Psoas muscle (tissue), 8 donors: ENCODE results near the gene MYO9A. TPM values are rescaled to one million over a fixed set of nuclear protein-coding genes. Genes with fewer than 3 reads are reported as not detected.

ENCODE experiments used
- ATAC-seq, 4 donors: fragments of 200-7000 bp; cut with Tn5 transposase; one replicate each; pipeline ENCODE4 v1.9.1; 2020; ENCODE audit warnings: moderate library complexity in 3 of 4, mild to moderate bottlenecking in 2 of 4
- DNase-seq, 2 donors: peaks; one replicate each; pipeline ENCODE4 v3.0.0-alpha.2; 2020
- H3K27ac ChIP-seq: fragments of 200-600 bp; one replicate; pipeline ENCODE4 v1.8.0; 2022
- H3K27me3 ChIP-seq, 3 donors: fragments of 200-600 bp in 1 of 3; one replicate each; pipeline versions ENCODE4 v1.6.1 to v1.8.0; 2013 to 2022; ENCODE audit warnings: low read length in 2 of 3, mild to moderate bottlenecking in 2 of 3, moderate library complexity in 1 of 3; ENCODE audit not compliant: insufficient read depth in 3 of 3
- H3K36me3 ChIP-seq, 2 donors: fragments of 200-600 bp in 1 of 2; one replicate each; pipeline versions ENCODE4 v1.6.1 to v1.8.0; 2013 to 2022; ENCODE audit warnings: low read depth in 1 of 2, mild to moderate bottlenecking in 1 of 2, moderate library complexity in 1 of 2; ENCODE audit not compliant: insufficient read depth in 1 of 2
- H3K4me1 ChIP-seq: fragments of 200-600 bp; one replicate; pipeline ENCODE4 v1.8.0; 2022
- H3K4me3 ChIP-seq: fragments of 200-600 bp; one replicate; pipeline ENCODE4 v1.8.0; 2022; ENCODE audit warnings: mild to moderate bottlenecking
- H3K9me3 ChIP-seq: fragments of 200-600 bp; one replicate; pipeline ENCODE4 v1.8.0; 2022
- WGBS, 3 donors: extraction: QIAGEN DNeasy Blood & Tissue Kit; methylation state at CpG; one replicate each; pipeline versions ENCODE4 v1.1.6 to v1.1.7; 2013; 5-methylcytosine and 5-hydroxymethylcytosine counted together
- intact Hi-C, 2 donors: fragments of 100-400 bp; cut with DNase I; formaldehyde crosslinking; loops; one replicate each; pipeline versions ENCODE4 v1.11.0 to v1.14.2; 2022
- polyA plus RNA-seq, 3 donors: library from polyadenylated mRNA; stranded (reverse); fragments of 200-250 nt; gene quantifications; one replicate each; pipeline ENCODE4 v1.2.3, GENCODE V29; 2013
- total RNA-seq, 4 donors: library from RNA; stranded (reverse); fragmentation: NEBNext Ultra II Directional in 2 of 4; extraction: Animal tissue kit (Norgen Biotek cat#: 25700) in 2 of 4; gene quantifications; one replicate each; pipeline versions ENCODE4 v1.2.1 to v1.2.4, GENCODE V29; 2021 to 2023
- TF ChIP-seq, protein P1 (sequence below): fragments of 200-600 bp; IDR thresholded peaks from one replicate; pipeline ENCODE4 v1.8.0; 2022; ENCODE audit warnings: antibody characterized with exemption
- donor health status: healthy with polysubstance abuse.
- donor health status: DM: no; HTN: no; CAD: no; lungs with moderate emphysema.
- donor health status: Bipolar disorder and iron deficiency.
- donor health status: healthy.
- donor health status: DM: yes; HTN: yes; CAD: no.
- donor health status: DM: no; HTN: no; CAD: no.
- donor health status: DM: no; HTN: no; CAD: no.
- donor health status: DM: yes; HTN: yes; CAD: no.

The MYO9A gene
- total and polyA plus RNA-seq, 7 donors, result 3.4 to 28.4 (median 23.0) TPM

DNA sequence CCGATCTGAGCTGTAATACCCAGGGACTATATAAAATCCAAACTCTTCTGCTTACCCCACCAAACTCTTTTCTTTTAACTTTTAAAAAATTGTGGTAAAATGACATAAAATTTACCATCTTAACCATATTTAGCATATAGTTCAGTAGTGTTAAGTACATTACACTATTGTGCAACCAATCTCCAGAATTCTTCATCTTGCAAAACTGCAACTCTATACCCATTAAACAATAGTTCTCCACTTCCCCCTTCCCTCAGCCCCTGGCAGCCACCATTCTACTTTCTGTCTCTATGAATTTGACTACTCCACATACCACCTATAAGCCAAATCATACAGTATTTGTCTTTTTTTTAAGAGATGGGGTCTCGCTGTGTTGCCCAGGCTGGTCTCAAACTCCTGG is 39.0 kb upstream of the MYO9A start:
- intact Hi-C loops, result loop anchor here (5.0 to 10.0 kb wide), 4 partner anchors 112 to 412 kb away; no protein-coding TSS in a partner anchor
- no peak overlapping the region for H3K27ac ChIP-seq
- 91 to 96% (median 95%) methylated on average over 2 of the region's 2 CpGs for WGBS, 3 donors

DNA sequence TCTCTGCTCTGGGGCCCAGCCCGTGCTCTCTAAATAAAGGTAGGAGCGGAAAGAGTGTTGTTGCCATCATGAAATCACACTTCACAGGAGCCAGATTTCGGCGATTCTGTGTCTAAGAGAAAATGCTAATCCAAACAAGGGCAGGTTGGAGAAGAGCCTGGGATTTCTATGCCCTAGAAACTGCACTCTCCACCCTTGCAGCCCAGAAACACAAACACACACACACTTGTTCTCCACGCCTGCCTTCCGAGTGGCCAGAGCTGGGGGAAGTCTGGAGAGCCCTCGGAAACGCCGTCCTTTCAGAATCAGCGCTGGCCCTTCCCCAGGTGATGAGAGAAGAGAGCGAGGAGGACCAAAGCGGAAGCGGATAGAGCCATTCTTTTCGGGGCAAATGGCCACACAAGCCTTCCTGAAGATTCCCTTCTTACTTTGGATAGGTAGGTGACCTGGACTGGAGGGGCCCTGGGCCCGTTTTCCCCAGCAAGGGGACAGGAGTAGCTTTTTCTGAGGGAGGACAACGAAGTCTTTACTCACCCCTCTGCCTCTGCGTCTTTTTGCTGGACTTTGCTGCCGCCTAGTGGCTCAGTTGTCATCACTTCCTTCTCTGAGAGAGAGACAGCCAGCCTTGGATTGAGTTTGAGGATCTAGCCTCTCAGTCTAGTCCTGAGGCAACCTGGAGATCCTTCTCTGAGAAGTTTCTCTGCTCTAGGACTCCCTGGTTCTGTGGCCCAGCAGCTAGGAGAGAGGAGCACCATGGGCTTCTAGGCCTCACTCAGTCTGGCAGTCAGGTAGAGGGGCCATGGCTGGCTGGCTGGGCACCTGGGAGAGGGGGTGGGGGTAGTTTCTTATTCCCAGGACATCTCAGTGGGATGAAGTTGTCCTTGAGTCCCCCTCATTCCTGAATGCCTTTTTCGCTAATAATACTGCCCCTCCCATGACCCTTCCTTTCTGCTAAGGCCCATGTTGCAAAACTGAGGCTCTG is 38.0 kb upstream of the MYO9A start:
- TF ChIP-seq, protein P1, sequence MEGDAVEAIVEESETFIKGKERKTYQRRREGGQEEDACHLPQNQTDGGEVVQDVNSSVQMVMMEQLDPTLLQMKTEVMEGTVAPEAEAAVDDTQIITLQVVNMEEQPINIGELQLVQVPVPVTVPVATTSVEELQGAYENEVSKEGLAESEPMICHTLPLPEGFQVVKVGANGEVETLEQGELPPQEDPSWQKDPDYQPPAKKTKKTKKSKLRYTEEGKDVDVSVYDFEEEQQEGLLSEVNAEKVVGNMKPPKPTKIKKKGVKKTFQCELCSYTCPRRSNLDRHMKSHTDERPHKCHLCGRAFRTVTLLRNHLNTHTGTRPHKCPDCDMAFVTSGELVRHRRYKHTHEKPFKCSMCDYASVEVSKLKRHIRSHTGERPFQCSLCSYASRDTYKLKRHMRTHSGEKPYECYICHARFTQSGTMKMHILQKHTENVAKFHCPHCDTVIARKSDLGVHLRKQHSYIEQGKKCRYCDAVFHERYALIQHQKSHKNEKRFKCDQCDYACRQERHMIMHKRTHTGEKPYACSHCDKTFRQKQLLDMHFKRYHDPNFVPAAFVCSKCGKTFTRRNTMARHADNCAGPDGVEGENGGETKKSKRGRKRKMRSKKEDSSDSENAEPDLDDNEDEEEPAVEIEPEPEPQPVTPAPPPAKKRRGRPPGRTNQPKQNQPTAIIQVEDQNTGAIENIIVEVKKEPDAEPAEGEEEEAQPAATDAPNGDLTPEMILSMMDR, result peak; percentile 83
- H3K4me1 ChIP-seq, result peaks cover 6% of the 10 kb centered on the region
- H3K27ac ChIP-seq, result no peak overlapping the region
- peak overlapping the region; percentile 68 for H3K4me3 ChIP-seq
- intact Hi-C loops, result loop anchor here (5.0 to 10.0 kb wide), 4 partner anchors 111 to 411 kb away; no protein-coding TSS in a partner anchor
- 2 to 3% (median 2%) methylated on average over 19 of the region's 19 CpGs for WGBS, 3 donors
- H3K27me3 ChIP-seq, result no peaks in the 10 kb centered on the region
- ATAC-seq, result peak; percentile 89 to 97 (median 92)
- no peaks in the 10 kb centered on the region for H3K36me3 ChIP-seq
- no peaks in the 10 kb centered on the region for H3K9me3 ChIP-seq
- DNase-seq, result peak; percentile 84 to 90

More for the DNA sequence above, 39.0 kb upstream of the MYO9A start:
- ATAC-seq (no peak), DNase-seq (no peak)
- H3K36me3 ChIP-seq, result no peaks in the 10 kb centered on the region
- TF ChIP-seq, protein P1, result no peak
- H3K27me3 ChIP-seq, result no peaks in the 10 kb centered on the region
- no peak overlapping the region for H3K4me3 ChIP-seq
- peaks cover 13% of the 10 kb centered on the region for H3K4me1 ChIP-seq
- no peaks in the 10 kb centered on the region for H3K9me3 ChIP-seq

DNA sequence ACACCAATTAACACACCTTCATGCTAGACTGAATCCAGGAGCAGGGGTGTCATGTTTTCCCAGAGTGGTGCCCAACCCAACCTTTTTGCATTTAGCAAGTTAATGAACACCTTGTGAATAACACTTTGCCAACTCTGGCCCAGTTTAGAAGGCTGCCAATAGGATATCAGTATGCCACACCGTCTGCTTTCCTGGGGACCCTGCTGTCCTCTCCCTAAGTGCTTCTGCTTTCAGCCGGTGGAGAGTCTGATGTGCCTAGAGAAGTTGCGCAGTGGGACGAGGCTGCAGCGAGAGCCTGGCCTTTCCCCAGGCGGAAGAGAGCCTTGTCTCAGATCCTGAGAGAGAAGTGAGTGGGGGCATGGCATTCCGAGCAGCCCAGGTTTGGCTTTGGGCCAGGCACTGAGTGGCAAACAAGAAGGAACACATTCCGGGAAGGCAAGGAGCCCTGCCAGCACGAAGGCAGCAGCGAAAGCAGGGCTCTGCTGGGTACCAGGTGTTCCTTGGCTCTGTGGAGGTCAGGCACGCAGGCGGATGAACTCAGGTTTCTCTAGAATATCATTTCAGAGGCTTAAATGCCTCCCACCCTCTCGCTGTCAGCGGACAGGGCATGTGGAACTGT is 37.2 kb upstream of the MYO9A start:
- H3K4me3 ChIP-seq, result peak overlapping the region; percentile 68
- DNase-seq, result peak; percentile 57 to 78
- TF ChIP-seq, protein P1, result no peak
- no peak overlapping the region for H3K27ac ChIP-seq
- 11 to 19% (median 11%) methylated on average over 14 of the region's 14 CpGs for WGBS, 3 donors
- peak; percentile 69 to 83 (median 76) for ATAC-seq
- H3K9me3 ChIP-seq, result no peaks in the 10 kb centered on the region
- no peaks in the 10 kb centered on the region for H3K27me3 ChIP-seq
- H3K4me1 ChIP-seq, result peaks cover 6% of the 10 kb centered on the region
- no peaks in the 10 kb centered on the region for H3K36me3 ChIP-seq
- intact Hi-C loops, result loop anchor here (5.0 to 10.0 kb wide), 4 partner anchors 110 to 410 kb away; no protein-coding TSS in a partner anchor

DNA sequence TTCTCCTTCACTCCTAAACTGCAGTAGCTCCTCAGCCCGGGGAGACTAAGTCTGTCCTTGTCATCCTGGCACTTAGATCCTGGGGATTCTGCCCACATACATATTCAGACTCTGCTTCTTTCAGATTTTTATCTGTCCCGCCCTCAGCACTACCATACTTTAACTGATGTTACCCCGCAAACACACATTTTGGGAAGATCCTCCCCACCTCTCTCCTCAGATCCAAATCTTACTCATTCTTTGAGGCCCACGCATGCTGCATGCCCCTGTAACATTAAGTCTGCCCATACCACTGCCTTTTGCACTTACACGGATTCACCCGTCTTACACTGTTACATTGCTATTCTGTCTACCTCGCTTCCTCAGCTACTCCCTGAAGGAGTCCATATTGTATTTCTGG is 36.4 kb upstream of the MYO9A start:
- no peak for DNase-seq
- Histone ChIP-seq H3K27ac (no peak overlapping the region), H3K36me3 (no peaks in the 10 kb centered on the region), H3K4me1 (peaks cover 6% of the 10 kb centered on the region), H3K9me3 (no peaks in the 10 kb centered on the region), H3K4me3 (no peak overlapping the region), H3K27me3 (no peaks in the 10 kb centered on the region)
- intact Hi-C loops, result loop anchor here (10.0 kb wide), 3 partner anchors 110 to 410 kb away; no protein-coding TSS in a partner anchor
- ATAC-seq, result no peak
- 89 to 97% (median 94%) methylated on average over 7 of the region's 7 CpGs for WGBS, 3 donors
- TF ChIP-seq, protein P1, result no peak
